Peyer's patch (tissue), 4 donors: ENCODE results near the gene FOXO1.

Experiments used
- CTCF ChIP-seq, 6 experiments: fragments of 450-650 bp in 4 of 6; fragments of 200-600 bp in 2 of 6; sonication (generic) in 1 of 6; IDR thresholded peaks; one replicate each; pipeline ENCODE4 v1.5.1; 2017 to 2019; ENCODE audit warnings: antibody characterized with exemption in 6 of 6, mild to moderate bottlenecking in 3 of 6, moderate library complexity in 1 of 6
- POLR2A ChIP-seq, 2 donors: fragments of 450-650 bp; IDR thresholded peaks; one replicate each; pipeline ENCODE4 v1.5.1; 2017; ENCODE audit warnings: antibody characterized with exemption in 2 of 2, mild to moderate bottlenecking in 2 of 2, moderate library complexity in 2 of 2

GRCh38 chr13:40520916-40521315 is 145.5 kb downstream of the FOXO1 start:
- TF ChIP-seq POLR2A (IDR thresholded peaks at IDR 0.05) (no peak), CTCF (IDR thresholded peaks at IDR 0.05) (no peak)
